SKM-1 treated with dmso at 0.1 percent for 144 hours (cell line): ENCODE results near the gene RPAP2.
A peak's percentile ranks its signal among the peaks of the same experiment; 100 is the strongest.
"Not testable (repeated sequence)": the region's sequence is repeated elsewhere in the genome, so short reads cannot be mapped to it uniquely, and the experiment has no call there.

Experiments used
- DNase-seq: peaks from one replicate; lab custom pipeline; 2025; ENCODE audit not compliant: unreplicated experiment; lab: John Stamatoyannopoulos, UW

Gene RPAP2

GRCh38 chr1:92323473-92324453 lies 24.9 kb downstream of the RPAP2 start:
- no peak for DNase-seq

- DNase-seq, result no peak
Measured at GRCh38 chr1:92324784-92325183, 25.9 kb downstream of the RPAP2 start.

DNA sequence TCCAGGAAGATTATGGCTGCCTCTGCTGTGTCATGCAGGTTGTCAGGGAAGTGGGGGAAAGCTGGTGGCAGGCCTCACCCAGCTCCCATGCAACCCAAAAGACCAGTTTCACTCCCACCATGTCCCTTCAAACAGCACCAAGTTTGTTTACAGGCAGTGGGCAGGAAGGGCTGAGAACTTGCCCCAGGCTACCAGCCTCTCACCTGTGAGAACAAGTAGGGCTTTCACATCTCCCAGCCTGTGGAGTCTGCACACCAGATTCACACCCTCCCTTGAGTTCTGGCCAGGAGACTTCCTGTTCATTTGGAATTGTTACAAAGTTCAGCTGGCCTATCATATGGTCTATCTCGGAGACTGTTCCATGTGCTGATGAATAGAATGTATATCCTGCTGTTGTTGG lies 27.8 kb downstream of the RPAP2 start:
- no peak for DNase-seq

DNA sequence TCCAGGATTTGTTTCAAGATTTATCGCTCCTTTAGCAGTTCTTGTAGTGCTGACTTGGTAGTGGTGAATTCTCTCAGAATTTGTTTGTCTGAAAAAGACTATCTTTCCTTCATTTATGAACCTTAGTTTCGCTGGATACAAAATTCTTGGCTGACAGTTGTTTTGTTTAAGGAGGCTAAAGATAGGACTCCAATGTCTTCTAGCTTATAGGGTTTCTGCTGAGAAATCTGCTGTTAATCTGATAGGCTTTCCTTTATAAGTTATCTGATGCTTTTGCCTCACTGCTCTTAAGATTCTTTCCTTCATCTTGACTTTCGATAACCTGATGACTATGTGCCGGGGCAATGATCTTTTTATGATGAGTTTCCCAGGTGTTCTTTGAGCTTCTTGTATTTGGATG lies 28.9 kb downstream of the RPAP2 start:
- DNase-seq, result no peak

GRCh38 chr1:92329347-92330129 lies 30.7 kb downstream of the RPAP2 start:
- no peak for DNase-seq

DNA sequence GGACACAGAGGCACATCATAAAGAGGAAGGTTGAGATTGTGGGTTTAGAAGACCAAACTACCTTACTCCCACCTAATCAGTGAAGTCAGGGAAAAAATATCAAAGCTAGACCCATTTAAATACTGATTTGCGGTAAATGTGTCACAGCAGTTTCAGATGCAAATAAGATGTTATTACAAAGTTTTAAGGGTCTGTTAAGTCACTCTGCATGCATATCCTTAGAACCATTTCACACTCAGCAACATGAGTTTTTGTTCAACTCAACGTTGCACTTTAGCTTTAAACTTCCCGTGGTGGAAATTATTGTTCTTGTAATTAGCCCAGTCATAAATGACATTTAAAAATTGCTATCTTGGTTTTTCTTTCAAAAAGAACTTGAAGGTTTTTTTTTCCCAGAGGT lies 34.8 kb downstream of the RPAP2 start:
- DNase-seq, result no peak

DNA sequence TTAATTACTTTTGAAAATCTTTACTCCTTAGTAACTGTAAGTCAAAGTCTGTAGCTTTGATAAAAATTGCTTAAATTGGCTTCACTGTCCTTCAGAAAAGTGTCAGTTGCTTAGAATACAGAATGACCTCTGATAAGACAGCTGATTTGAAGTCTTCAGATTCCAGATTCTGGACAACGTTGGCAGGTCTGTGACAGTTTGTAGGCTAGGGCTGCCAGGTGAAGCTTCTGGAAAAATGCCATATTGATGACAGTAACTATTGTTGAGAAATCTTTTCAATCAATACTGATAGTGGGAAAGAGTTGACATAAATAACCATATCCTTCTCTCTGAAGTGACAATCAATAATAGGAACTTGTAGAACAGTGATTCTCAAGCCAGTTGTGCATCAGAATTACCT lies 41.3 kb downstream of the RPAP2 start:
- no peak for DNase-seq

DNA sequence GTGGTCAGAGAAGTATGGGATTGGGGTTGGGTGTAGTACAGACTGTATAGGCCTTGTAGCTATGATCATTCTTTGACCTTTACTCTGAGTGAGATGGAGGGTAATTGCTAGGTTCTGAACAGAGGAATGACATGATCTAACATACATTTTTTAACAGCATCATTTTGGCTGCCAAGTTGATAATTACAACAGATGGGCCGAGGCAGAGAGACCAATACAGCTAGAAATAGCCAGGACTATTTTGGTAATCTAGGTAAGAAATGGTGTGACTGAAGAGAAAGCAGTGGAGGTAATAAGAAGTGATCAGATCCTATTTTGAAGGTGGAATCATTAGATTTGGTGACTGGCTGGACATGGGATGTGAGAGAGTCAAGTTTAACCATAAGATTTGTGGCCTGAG lies 43.5 kb downstream of the RPAP2 start:
- DNase-seq, result no peak

GRCh38 chr1:92343061-92343460 lies 44.2 kb downstream of the RPAP2 start:
- no peak for DNase-seq

DNA sequence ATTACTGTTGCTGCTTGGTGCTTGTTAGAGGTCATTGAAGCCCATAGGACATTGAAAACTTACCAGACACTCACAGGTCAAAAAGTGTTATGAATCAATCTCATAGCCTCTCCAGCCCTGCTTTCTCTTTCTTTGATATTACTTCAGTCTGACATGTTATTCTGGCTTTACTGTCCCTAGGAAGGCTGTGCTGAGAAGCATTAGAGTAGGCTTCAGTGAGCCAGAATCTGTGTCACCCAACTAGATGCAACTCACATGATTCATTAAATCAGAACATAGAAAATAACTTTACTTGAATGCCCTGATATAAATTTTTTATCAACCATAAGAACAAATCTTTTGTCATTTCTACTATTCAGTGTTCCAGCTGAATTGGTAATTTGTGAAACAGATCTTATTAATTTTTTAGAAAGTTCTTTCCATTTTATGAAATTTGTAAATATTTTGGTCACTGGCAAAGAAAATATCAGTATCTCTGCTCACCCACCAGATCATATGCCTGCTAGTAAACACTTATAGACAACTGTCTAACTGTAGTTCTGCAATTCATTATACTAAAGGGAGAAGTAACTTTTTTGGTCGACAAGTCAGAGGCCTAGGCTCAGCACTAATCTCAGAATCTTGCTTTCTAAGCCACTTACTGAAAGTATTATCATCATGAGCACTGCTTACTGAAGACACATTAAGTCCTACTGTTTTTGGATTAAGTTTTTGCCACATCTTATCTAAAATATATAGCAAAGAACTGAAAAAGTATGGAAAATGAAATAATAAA lies 48.2 kb downstream of the RPAP2 start:
- DNase-seq, result peak; percentile 21

GRCh38 chr1:92352856-92353255 lies 54.0 kb downstream of the RPAP2 start:
- DNase-seq, result no peak

DNA sequence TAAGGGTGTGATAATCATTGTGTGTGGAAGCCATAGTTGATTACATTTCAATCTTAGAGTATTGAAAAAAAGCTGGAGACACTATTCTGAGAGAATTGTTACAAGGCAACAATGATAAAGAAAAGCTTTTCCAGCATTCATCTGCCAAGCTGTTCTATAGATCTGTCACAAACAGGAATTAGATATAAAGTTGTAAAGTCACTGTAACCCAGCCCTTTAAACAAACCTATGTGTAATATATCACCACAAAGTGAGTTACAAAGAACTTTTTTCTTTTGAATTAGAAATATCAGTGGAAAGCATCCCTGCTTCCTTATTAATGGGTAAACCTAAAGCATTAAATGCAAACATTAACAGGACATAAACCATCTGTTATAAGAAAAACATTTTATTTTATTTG lies 55.4 kb downstream of the RPAP2 start:
- no peak for DNase-seq

GRCh38 chr1:92356956-92357355 lies 58.1 kb downstream of the RPAP2 start:
- no peak for DNase-seq

DNA sequence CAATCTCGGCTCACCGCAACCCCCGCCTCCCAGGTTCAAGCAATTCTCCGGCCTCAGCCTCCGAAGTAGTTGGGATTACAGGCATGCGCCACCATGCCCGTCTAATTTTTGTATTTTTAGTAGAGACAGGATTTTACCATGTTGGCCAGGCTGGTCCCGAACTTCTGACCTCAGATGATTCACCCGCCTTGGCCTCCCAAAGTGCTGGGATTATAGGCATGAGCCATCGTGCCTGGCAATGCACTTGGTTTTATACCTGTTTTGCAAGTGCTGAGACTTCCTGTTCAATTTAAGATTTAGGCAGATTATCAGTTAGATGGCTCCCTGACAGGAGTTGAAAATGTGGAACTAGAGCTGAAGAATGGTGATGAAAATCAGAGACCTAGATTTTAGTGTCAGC lies 60.5 kb downstream of the RPAP2 start:
- DNase-seq, result not testable (repeated sequence)

- DNase-seq, result no peak
Measured at GRCh38 chr1:92359986-92360385, 61.1 kb downstream of the RPAP2 start.

DNA sequence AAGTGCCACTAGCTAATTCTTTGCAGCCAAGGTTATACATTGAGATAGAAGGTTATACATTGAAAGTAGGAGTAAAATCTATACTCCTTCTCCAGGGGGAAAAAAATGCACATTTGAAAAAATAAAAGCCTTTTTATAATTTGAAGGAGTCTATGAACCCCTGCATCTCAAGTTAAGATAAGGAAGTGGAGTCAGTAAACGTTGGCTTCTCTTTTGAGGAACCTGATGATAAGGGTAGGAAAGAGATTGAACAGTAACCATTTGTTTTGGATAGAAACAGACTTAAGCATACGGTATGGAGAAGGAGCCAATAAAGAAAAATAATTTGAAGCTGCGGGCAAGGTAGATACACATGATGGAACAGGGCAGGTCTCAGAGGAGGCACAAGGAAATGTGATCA lies 64.1 kb downstream of the RPAP2 start:
- peak; percentile 20 for DNase-seq

- DNase-seq, result no peak
Measured at GRCh38 chr1:92363401-92363800, 64.5 kb downstream of the RPAP2 start.

DNA sequence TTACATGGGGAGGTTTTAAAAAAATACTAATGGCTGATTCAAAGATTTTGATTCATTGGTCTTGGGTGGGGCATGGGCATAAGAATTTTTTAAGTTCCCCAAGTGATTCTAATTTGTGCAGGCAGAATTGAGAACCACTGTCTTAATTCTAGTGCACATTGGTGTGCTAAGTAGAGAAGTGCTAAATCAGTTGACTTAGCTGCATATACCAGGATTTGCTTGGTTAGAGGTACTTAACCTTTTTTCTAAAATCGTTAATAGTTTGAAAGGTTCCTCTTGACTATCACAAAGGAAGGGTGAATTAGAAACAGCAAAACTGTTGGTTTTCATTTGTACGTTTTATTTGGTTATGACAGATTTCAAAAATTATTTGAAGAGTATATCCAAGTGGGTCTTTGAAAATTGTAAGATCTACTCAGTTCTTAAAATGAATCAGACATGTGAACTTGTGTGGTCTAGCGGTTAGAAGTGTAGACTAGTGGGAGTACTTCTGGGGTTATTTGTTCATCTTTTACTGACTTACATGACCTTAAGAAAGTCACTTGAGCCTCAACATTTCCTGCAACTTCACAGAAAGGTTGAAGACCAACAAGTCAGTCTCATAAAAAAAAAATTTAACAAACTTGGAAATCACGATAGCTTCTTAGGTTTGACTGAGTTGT lies 66.7 kb downstream of the RPAP2 start:
- no peak for DNase-seq

DNA sequence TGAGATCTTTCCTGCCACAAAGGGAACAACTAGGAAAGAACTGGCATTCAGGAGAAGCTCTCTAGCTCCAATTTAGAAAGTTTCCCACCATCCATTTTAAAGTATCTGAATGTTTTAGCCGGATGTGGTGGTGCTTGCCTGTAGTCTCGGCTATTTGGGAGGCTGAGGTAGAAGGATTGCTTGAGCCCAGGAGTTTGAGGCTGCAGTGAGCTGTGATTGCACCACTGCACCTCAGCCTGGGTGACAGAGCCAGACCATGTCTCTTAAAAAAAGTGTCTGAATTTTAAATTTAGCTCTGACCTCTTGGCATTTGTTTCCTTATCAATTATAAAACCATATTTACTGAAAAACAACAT lies 67.2 kb downstream of the RPAP2 start:
- DNase-seq, result no peak

GRCh38 chr1:92367496-92367895 lies 68.6 kb downstream of the RPAP2 start:
- no peak for DNase-seq

- DNase-seq, result no peak
Measured at GRCh38 chr1:92372164-92372563, 73.3 kb downstream of the RPAP2 start.
